HT-29 (cell line): Measurements from ENCODE around the gene MTREX. TPM values are rescaled to one million over a fixed set of nuclear protein-coding genes. Genes with fewer than 3 reads are reported as not detected.

Experiments used
- DNase-seq: peaks from one replicate; pipeline ENCODE4 v3.0.0-alpha.2; 2015; ENCODE audit warnings: low spot score
- total RNA-seq: library from RNA; depleted of rRNA; stranded (reverse); fragments of >200 nt; shearing (Covaris generic); gene quantifications from 2 replicates; pipeline ENCODE4 v1.2.3, GENCODE V29; 2014

Gene MTREX
- total RNA-seq, 1 experiment from 2014 or later, result 24.0 TPM

- DNase-seq, result peak; percentile 71
Observed at GRCh38 chr5:55324815-55325418, 17.1 kb downstream of the MTREX start.

- no peak for DNase-seq
Observed at GRCh38 chr5:55325621-55326020, 17.8 kb downstream of the MTREX start.

GRCh38 chr5:55327281-55327680 lies 19.5 kb downstream of the MTREX start:
- no peak for DNase-seq

- DNase-seq, result no peak
Observed at GRCh38 chr5:55331321-55331720, 23.5 kb downstream of the MTREX start.

GRCh38 chr5:55333017-55333416 lies 25.2 kb downstream of the MTREX start:
- DNase-seq, result no peak

- DNase-seq, result no peak
Observed at GRCh38 chr5:55333811-55334210, 26.0 kb downstream of the MTREX start.

GRCh38 chr5:55338092-55338613 lies 30.4 kb downstream of the MTREX start:
- DNase-seq, result no peak

- DNase-seq, result no peak
Observed at GRCh38 chr5:55338810-55339243, 31.0 kb downstream of the MTREX start.

- DNase-seq, result no peak
Observed at GRCh38 chr5:55343107-55343506, 35.3 kb downstream of the MTREX start.

- DNase-seq, result no peak
Observed at GRCh38 chr5:55343609-55344008, 35.8 kb downstream of the MTREX start.

GRCh38 chr5:55344392-55344992 lies 36.7 kb downstream of the MTREX start:
- peak; percentile 83 for DNase-seq

- no peak for DNase-seq
Observed at GRCh38 chr5:55345327-55345726, 37.5 kb downstream of the MTREX start.

GRCh38 chr5:55347786-55348185 lies 40.0 kb downstream of the MTREX start:
- no peak for DNase-seq

- DNase-seq, result no peak
Observed at GRCh38 chr5:55350754-55351153, 43.0 kb downstream of the MTREX start.

- DNase-seq, result no peak
Observed at GRCh38 chr5:55356896-55357295, 49.1 kb downstream of the MTREX start.

- no peak for DNase-seq
Observed at GRCh38 chr5:55360190-55360589, 52.4 kb downstream of the MTREX start.

- DNase-seq, result no peak
Observed at GRCh38 chr5:55363856-55364255, 56.1 kb downstream of the MTREX start.

- no peak for DNase-seq
Observed at GRCh38 chr5:55364537-55365055, 56.8 kb downstream of the MTREX start.

- no peak for DNase-seq
Observed at GRCh38 chr5:55370291-55370925, 62.6 kb downstream of the MTREX start.

- no peak for DNase-seq
Observed at GRCh38 chr5:55371145-55371544, 63.4 kb downstream of the MTREX start.

GRCh38 chr5:55372130-55372925 lies 64.5 kb downstream of the MTREX start:
- no peak for DNase-seq

- no peak for DNase-seq
Observed at GRCh38 chr5:55377810-55378209, 70.0 kb downstream of the MTREX start.
